ENCODE measurements around the gene RALGDS.
A peak's percentile ranks its signal among the peaks of the same experiment; 100 is the strongest.
"Not testable (repeated sequence)": the region's sequence is repeated elsewhere in the genome, so short reads cannot be mapped to it uniquely, and the experiment has no call there.

RALGDS gene

GRCh38 chr9:133106511-133107244, 14.4 kb downstream of the RALGDS start:
- DNase-seq (ENCODE audit: low spot score), result no peak

GRCh38 chr9:133105461-133105770, 15.6 kb downstream of the RALGDS start:
- no peak for DNase-seq (ENCODE audit: low spot score)

- no peak for DNase-seq (ENCODE audit: low spot score)
Observed at GRCh38 chr9:133104718-133105460, 16.2 kb downstream of the RALGDS start.

- no peak for DNase-seq (ENCODE audit: low spot score)
Observed at GRCh38 chr9:133103987-133104505, 17.0 kb downstream of the RALGDS start.

DNA sequence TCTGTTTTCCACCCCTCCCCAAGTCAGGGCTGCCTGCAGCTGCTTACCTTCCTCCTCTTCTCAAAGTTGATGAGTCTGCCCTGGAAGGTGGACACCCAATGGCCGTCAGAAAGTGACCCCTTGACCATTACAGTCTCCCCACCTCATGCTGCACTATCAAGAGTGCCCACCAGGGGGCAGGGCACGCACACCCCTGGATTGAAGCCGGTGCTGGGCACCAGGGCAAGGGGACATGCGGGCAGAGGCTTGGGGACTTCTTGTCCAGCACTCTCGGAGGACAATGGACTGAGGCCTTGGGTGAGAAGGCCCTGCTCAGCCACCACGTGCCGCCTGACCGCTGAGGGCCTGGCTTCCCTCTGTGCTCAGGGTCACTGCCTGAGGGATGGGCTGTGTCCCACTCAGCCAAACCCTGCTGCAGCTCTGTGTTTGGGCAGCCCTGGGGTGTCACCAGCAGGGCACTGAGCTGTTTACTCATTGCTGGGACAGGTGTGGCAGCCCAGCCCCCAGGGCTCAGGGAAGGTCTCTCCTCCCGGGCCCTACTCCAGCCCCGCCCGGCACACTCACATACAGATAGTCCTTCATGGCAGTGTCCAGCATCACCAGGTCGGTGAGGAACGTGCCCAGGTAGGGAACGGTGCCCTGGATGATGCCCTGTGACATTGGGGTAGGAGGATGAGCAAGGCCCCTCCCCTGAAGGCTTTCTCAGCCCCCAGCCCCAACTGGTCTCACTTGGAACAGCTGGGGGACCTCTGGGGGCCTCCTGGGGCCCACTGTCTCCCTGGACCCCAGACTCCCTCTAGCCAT, 17.7 kb downstream of the RALGDS start:
- peak; percentile 90 for DNase-seq (ENCODE audit: low spot score)

DNA sequence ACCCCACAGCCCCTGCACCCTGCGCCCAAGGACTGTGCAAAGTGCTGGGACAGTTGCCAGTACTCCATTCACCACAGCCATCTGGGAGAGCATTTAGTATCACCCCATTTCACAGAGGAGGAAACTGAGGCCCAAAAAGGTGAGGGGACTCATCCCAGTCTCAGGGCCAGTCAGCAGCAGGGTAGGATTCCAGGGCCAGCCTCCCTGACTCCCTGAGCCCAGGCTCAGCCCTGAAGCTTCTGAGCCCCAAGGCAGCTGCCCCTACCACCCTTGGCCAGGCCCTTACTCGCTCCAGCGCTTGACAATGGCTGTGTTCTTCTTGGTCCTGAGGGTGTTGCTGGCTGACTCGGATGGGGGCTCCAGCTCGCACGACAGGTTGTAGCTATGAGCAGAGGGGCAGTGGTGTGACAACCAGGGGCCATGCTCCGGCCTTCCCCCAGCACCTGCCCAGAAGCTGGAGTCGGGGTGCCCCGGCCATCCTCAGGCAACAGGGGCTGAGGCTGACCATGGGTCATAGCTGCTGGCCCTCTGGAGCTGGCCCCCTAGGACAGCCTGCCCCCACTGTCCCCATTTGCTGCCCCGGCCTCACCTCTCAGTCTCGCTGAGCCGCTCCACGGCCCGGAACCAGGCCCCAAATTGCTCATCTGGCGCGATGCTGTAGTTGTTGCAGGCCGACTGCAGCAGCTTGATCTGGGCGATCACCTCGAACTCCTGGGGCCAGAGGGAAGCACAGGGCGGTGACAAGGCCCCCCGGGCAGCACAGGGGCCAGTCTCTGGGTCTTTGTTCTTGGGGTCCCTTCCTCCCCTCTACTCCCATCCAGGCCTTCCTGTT, 18.6 kb downstream of the RALGDS start:
- DNase-seq (ENCODE audit: low spot score), result no peak

DNA sequence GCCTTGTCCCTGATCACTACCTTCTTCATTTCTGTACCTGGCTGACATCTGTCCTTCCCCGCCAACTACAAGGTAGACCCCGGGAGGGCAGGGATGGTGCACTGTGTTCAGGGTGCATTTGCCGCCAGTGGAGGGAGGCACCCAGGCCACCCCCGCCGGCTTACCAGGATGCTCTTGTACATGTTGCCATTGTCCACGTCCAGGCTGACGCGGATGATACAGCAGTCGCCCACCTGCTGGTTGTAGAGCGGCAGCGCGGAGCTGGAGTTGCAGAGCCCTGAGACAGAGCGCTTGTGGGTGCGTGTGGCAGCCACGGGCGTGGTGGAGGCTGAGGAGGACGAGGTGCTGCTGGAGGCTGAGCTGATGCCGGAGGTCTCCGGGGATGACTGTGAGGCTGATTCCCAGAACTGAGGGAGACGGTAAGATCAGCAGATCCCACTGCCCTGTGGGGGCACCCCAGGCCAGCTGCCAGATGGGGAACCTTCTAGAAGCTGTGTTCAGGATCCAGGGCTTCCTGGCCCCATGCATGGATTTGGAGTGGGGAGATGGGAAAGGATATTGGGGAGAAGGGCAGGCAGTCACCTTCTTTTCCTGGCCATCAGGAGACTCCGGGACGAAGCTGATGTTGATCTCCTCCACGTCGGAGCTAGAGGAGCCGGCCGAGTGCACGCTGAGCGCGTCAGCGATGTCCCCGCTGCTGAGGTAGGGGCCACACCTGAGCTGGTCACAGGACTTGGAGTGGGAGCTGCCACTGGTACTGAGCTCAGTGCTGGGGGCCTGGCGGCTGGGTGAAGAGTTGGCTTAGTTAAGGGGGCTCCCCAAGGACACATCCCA, 19.5 kb downstream of the RALGDS start:
- no peak for DNase-seq (ENCODE audit: low spot score)

DNA sequence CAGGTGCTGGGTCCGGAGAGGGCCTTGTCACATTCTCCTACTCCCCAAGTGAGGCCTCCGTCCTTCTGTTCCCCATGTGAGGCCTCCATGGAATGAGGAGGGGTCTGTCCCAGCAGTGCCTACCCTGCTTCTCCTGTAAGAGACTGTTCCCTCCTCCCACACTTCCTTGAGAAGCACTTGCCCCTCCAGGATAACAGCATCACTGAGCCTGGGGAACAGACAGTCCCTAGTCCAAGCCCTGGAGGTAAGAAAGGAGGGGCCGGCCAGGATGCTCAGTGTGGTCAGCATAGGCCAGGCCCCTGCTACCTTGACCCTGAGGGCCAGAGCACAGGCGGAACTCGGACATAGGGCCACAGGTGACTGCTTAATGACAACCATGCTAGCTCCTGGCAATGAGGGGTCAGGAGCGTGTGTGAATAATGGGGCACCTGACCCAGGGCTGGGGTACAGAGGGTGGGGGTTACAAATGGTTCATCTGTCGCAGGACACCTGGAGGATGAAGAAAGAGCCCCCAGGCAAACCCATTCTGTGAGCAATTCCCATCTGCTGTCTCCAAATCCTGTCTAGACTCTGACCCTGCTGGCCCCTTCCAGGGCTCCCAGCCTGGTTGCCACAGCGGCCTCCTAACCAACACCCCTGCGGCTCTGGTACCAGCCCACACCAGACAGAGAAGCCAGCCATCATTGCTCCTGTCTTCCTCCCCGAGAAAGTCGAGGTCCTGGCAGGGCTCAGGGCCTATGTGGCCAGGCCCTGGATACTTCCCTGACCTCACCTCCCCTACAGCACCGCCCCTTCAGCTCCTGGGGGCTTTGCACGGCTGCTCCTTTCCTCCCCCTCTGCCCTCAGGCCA, 20.3 kb downstream of the RALGDS start:
- no peak for DNase-seq (ENCODE audit: low spot score)

DNA sequence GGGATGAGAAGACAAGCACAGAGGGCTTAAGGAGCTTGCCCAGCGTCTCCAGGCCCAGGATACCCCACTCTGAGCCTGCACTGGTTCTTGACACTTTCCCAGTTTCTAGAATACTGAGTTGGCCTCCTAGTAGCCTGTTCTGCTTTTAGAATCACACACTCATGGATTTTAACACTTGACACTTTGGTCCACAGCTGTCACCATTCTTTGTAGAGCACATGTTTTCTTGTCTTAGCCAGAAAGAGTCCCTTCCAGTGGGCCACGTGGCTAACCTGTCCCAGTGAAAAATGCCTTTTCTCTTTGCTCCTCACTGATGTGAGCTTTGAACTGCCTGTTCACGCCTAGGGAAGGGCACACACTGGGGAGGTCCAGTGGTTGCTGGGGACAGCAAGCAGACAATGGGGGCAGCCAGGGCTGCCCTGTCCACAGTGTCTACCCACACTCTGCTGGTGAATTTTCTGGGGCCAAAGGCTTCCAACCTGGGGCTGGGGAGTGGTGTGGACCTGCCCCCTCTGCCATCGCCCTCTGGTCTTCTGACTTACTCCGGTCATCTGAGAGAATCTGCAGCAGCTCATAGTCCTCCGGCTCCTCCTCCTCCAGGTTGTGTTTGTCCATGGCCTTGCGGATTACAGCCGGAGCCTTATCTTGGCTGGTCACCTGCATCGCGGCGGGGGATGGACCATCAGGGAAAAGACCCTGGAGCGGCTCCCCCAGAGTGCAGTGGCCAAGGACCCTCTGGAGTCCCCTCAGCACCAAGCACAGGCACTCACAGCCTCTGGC, 21.1 kb downstream of the RALGDS start:
- no peak for DNase-seq (ENCODE audit: low spot score)

DNA sequence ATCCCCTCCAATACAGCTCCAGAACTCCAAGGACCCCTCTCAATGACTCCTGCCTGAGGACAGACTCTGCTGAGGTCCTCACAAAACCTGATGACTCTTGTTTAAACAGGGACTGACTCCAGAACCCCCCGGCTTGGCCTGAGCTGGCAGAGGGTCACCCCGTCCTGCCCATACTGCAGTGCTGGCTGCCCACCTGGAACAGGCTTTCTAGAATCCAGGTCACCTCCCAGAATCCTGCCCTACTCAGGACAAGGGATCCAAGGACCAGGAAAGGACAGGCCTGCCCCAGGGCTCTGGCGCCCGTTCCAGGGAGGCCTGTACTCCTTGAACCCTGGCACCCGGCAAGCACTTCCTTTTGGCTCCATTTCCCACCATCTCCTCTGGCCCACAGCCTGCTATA, 22.2 kb downstream of the RALGDS start:
- DNase-seq (ENCODE audit: low spot score), result no peak

DNA sequence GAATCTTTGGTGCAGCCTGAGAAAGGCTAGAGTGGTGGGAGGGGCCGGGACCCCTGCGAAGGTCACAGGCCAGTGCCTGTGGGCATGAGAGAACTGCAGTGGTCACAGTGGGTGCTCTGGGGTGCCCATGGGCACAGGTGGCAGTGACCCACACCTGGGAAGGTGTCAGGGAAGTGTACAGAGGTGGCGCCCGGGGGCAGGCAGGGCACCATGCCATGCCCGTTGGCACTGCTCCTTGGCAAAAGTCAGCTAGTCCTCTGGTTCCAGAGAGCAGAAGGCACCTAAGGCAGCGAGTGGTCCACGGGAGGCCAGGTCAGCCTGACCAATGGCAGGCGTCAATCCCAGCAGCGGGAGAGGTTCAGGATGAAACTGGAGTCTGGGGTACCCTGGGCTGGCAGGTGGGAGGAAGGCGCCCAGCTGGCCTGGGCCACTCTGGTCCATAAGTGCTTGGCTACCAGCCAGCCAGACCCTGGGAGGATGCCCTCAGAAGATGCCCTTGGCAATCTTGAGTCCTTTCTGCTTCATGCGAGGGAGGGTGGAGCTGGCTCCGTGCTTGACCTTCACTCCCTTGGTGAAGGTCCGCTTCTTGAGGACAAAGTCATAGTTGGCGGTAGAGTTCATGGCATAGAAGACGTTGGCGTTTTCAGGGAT, 22.8 kb downstream of the RALGDS start:
- DNase-seq (ENCODE audit: low spot score), result no peak

DNA sequence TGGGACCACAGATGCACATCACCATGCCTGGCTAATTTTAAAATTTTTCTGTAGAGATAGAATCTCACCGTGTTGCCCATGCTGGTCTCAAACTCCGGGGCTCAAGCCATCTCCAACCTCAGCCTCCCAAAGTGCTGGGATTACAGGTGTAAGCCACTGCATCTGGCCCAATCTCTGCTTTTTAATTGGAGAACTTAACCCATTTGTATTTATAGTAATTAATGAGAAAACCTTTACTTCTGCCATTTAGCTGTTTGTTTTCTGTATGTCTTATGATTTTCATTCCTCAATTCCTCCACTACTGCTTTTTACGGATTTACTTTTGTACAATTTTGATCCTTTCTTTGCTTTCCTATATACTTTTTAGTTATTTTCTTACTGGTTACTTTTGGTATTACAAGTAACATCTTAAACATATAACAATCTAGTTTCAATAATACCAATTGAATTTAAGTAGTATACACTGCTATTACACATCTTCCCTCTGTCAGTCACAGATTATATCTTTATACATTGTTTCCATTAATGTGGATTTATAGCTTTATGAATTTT, 26.1 kb downstream of the RALGDS start:
- DNase-seq (ENCODE audit: low spot score), result no peak

DNA sequence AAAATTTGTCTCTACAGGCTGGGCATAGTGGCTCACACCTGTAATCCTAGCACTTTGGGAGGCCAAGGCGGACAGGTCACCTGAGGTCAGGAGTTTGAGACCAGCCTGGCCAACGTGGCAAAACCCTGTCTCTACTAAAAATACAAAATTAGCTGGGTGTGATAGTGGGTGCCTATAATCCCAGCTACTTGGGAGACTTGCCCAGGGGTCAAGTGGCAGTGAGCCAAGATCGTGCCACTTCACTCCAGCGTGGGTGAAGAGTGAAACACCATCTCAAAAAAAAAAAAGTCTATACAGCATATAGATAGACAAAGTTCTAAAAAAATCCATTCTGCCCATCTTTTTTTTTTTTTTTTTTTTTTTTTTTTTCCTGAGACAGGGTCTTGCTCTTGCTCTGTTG, 26.7 kb downstream of the RALGDS start:
- DNase-seq (ENCODE audit: low spot score), result not testable (repeated sequence)

DNA sequence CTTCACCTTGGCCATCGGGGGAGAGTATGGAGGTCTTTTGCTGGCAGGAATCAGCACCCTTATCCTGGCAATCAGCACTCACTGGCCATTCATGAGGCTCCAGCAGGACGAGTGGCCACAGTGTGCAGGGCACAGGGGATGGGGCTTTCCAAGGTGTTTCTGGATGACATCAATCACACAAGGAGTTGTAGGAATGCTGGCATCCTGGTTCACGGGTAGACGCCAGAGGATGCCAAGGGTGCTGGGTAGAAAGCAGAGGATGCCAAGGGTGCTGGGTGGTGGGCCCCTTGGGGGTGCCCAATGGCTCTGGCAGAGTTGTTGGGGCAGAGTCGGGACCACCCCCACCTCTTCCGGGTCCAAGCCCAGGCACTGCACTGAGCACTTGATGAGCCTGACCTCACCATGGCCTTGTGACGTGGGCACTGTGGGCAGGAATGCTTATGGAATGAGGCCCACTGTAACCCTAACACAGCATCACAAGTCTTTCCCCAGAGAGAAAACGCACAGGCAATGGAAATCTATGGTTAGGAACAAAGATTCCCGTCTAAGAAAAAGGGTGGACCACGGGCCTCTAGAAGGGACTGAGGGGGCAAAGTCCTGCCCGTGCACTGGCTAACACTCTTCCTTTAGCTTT, 30.2 kb downstream of the RALGDS start:
- no peak for DNase-seq (ENCODE audit: low spot score)

- DNase-seq (ENCODE audit: low spot score), result no peak
Observed at GRCh38 chr9:133090187-133090586, 30.9 kb downstream of the RALGDS start.

GRCh38 chr9:133089271-133089671, 31.8 kb downstream of the RALGDS start:
- no peak for DNase-seq (ENCODE audit: low spot score)

GRCh38 chr9:133088756-133089155, 32.3 kb downstream of the RALGDS start:
- DNase-seq (ENCODE audit: low spot score), result no peak
